OCI-M1 (cell line): ENCODE data around the gene ZDHHC7.
"Not testable (repeated sequence)": the region's sequence is repeated elsewhere in the genome, so short reads cannot be mapped to it uniquely, and the experiment has no call there.

Experiments
- DNase-seq: peaks from one replicate; lab custom pipeline; 2025; lab: John Stamatoyannopoulos, UW

ZDHHC7 gene

DNA sequence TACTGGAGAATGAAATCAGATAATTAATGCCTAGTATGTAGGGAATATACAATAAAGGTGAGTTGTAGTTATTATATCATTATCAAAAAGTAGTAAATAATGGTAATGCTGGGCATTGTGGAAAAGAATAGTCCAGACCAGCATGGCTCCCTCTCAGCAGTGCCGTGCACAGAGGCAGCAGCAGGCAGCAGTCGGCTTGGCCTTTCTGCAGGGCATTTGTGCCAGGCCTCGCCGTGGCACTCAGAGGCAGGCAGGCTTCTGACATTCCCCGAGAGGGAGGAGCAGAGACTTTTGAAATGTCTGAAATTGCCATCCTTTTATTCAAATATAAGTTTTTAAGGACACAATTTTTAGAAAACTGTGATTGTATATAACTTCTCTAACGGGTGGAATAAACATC, 31.3 kb upstream of the ZDHHC7 start:
- no peak for DNase-seq

DNA sequence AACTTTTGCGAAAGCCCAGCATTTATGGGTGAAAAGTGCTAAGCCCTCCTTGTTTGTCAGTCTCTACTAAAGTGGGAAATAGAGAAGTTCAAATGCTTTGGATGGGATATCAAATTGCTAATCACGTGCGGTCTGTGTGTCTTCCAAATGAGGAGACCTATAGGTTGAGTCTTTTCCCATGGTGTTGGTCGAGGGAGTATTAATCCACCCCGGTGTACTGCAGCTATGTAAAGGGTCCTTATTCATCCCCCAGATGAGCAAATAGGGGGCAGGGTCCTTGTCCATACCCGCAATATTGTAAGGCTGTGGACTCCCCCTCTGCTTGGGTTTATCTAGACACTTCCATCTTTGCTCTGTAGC, 30.8 kb upstream of the ZDHHC7 start:
- peak; percentile 58 for DNase-seq

DNA sequence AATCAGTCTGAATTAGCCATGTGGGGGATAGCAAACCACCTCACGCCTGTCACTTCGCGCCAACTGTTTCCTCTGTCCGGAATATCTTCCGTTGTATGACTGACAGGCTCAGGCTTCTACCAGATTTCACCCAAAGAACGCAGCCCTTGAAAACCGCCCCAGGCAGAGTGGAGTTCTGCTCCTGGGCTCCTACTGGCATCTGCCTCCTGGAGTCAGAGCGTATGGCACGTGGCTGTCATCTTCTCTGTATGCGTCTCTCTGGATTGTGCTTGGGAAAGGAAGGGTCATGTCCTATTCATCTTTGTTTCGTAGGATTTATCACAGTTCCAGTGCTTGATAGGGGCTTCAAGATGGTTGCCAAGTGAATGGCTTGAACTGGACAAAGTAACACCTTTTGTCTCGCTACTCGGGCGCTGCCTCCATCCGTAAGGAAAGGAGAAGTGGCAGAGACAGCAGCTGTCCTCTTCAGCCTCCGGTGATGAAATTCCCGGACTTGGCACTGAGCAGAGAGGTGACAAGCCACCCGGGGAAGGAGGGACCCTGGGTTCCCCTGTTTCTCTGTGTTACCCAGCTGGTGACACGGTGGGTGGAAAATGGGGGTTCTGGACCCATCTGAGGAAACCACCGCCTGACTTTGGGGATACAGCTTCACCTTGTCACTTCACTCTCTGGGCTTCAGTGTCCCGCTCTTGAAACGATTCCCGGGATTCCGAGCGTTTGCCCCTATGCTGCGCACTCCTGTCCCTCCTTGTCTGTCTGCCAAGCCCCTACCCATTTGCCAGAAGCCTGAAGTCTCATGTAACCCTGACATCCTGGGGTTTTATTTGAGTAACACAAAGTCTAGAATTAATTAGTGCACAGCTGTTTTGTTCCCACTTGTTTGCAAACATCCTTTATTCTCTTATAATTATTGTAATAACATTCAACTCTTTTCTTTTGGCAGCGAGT, 30.2 kb upstream of the ZDHHC7 start:
- no peak for DNase-seq

DNA sequence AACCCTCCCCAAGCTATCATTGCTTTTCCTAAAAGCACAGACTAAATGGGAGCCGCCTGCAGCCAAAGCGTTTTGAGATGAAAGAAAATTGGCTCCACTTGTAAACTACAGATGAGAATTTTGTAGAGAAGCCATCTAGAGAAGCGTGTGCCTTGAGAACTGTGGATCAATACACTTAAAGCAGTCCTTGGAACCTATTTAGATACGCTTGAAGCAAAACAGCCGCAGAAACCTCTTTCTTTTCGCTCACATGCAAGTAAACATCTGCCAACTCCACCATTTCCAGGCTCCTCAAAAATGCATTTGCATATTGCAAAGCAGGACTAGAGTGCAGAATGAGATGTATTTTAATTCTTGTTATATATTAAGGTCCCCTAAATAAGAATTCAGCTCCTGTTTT, 29.4 kb upstream of the ZDHHC7 start:
- no peak for DNase-seq

DNA sequence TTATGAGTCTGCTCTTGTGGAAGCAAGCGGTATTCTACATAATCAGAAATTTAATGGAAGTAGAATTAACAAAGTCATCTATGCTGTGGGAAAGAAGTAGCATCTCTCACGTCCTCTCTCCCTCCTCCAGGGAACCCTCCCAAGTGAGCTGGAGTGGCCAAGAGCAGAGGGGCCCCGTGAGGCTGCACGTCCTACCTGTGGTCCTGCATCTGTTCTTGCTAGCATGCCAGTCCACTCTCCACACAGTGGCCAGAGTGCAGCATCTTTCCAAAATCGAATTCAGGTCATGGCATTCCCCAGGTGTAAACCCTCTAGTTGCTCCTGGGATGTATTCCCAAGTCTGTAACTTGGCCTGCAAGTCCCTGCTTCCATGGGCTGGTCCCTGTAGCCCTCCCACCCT, 26.4 kb upstream of the ZDHHC7 start:
- no peak for DNase-seq

DNA sequence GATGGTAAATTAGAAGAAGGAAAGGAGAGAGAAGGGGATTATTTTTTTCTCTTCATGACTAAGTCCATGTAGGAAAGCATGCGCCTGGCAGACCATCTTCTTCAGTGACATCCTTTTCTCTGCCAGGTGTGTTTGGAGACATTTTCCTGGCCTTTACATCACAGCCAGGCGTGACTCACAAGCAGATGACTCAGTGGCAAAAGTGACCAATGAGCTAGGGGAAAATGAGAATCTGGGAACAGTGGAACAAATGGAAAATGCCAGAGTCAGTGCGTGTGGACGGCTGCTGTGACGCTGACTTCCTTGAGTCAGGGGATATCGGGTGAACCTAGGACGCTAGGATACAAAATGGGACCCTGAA, 25.7 kb upstream of the ZDHHC7 start:
- no peak for DNase-seq

DNA sequence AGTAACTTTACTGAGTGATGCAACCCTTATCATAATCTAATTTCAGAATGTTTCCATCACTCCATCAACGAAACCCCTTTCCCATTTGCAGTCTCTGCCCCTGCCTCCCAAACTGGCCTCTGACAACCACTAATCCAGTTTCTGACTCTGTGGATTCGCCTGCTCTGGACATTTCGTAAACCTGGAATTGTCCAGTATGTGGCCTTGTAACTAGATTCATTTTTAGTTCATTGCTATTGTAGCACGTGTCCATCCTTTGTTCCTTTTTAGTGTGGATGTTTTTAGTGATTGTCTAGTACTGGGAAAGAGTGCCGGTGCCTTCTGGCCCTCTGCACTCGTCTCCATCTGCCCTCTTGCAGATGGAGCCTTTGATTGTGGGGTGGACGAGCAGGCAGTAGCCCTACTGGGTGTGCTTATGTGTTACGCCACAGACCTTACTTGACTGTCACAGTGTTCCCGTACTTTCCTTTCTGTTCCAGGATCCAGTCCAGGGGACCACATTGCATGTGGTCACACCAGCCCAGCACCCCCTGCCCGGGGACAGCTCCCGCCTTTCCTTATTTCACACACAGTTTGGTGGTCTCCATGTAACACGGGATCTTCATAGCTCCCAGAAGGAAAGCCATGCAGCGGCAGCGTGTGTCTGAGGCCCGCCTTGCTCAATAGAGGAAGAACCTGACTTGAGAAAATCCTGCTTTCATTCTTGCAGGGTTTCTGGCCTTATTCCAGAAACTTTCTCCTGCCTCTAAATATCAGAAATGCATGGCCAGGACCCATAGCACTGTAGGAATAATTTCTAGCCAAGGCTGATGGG, 25.1 kb upstream of the ZDHHC7 start:
- no peak for DNase-seq

DNA sequence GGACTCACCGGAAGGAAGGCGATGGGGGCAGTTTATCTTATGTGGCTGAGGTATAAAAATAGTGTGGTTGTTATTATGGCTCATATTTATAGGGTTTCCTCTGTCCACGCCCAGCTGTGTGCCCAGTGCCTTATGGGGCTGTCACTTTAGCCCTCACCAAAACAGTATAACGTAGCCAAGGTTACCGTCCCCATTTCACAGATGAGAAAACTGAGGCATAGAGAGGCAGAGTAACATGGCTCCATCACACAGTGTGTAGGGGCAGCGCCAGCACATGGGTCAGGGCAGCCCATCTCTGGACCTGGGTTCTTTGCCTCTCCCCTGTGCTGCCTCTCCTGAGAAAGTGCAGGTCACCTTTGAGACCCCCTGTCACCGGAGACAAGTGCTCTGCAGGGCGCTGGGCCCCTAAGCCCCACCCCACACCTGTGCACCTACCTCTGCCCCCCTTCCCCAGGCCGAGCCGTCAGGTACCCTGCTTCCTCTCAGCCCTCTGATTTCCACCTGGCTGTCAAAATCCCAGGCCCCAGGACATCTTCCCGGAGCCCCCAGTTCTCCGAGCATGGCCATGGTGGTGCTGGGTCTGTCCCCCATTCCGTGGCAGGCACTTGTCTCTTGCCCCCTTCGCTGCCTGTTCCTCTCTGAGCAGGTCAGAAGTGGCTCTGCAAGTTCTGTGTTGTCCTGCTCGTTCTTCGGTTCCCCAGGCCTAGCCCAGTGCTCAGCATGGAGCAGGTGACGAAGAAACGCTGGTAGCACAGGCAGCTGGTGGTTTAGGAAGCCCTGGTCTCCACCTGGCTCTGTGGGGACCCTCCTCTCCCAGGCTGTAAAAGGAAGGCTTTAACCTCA, 23.5 kb upstream of the ZDHHC7 start:
- DNase-seq = no peak

DNA sequence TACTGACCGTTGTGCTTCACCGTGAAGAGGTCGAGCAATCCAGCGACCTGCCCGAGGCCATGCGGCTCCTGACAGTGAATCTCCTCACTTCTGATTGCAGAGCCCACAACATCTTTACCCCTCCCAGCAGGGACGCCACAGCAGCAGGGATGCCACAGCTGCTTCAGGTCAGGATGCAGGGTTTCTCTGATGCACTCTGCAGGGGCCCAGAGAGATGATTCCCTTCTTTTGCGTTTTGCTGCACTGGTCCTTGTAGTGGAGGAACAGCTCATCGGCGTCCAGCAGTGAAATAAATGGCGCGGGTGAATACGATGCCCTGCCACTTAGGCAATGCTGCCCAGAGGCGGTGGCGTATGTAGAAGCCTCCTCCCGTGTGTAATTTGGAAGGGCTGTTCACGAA, 21.8 kb upstream of the ZDHHC7 start:
- DNase-seq = no peak

DNA sequence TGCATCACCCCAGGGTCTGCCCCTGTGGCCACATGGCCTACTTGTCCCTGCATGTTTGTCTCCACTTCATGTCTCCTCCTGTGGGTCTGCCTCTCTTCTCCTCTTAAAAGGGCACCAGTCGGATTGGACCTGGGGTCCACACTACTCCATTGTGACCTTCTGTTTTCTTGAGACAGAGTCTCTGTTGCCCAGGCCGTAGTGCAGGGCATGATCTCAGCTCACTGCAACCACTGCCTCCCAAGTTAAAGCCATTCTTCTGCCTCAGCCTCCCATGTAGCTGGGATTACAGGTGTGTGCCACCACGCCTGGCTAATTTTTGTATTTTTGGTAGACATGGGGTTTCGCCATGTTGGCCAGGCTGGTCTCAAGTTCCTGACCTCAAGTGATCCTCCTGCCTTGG, 20.9 kb upstream of the ZDHHC7 start:
- DNase-seq = not testable (repeated sequence)

DNA sequence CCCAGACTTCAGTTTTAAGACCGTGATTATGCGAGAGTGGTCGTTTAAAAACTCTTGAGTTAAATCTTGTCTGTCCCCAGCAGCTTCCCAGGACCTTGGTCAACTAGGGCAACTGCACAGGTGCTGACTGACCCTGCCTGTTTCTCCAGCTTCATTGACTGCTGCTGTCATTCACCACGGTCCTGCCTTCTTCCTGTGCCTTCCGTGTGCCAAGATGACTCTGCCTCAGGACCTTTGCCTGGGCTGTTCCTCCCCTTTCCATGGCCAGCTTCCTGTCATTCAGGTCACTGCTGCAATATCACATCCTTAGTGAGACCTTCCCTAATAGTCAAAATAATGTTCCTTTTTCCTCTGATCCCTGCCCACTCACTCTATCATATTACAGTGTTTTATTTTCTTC, 20.1 kb upstream of the ZDHHC7 start:
- DNase-seq = no peak

DNA sequence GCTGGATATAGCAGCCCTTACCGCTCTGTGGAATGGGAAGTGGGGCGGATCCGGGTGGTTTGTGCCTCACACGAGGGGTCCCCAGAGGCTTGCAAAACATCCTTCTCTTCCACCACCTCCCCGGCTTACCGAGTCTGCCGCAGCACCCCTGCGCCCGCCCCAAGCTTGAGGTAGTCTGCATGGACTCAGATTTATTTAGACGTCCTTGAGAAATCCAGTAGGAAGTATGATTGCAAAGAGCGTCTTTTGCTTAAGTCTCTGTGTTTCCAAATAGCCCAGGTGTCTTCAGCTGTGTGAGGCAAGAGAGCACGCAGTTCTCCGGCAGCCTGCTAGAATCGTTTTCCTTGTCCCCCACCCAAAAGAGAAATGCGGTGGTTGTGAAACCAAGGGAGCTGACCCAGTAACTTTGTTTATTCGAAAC, 18.7 kb upstream of the ZDHHC7 start:
- no peak for DNase-seq

DNA sequence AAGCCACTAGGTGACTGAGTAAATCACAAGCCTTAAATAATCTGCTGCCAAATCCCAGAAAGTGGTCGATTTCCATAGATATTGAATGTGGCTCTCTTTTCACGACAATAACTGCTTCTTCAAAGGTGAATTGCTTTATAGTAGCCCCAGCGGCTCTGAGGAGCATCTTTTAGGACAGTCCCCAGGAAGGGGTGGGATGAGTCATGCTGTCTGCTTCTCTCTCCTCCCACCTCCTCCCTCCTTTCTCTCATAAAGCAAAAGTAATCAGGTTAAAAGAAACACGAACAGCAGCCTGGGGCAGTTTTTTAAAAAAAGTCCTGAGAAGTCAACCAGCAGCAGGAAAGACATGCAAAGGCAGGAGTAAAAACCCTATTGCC, 18.1 kb upstream of the ZDHHC7 start:
- DNase-seq = peak; percentile 27

DNA sequence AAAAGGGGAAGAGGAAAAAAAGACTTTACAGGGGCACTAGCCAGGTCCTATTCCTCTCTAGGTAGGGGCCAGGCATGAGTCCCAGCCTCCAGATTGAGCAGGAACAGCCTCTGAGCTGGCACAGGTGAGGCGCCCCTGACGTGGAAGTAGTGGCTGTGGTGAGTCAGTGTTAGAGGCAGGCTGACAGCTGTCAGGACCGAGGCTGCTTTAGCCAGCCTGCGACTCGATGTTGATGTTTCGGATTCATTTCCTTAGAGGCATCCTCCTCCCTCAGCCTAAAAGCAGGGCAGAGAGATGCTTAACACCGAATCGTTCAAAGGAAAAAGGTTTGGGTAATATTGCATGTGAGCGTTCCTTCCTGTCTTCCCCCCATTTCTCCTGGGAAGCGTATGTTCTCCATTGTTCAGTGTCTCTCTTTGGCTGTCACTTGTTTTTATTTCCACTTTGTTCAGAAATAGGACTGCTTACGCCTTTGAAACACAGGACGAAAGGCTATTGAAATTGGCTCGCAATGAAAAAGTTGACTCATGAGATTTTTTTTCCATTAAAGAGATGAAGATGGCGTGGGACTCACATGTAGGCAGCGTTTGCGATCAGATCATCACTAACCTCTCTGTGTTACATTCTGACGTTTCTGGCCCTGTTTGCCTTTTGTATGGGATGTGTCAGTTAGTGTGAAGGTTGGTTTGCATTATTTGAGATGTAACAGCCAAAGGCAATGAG, 17.5 kb upstream of the ZDHHC7 start:
- peak; percentile 39 for DNase-seq

DNA sequence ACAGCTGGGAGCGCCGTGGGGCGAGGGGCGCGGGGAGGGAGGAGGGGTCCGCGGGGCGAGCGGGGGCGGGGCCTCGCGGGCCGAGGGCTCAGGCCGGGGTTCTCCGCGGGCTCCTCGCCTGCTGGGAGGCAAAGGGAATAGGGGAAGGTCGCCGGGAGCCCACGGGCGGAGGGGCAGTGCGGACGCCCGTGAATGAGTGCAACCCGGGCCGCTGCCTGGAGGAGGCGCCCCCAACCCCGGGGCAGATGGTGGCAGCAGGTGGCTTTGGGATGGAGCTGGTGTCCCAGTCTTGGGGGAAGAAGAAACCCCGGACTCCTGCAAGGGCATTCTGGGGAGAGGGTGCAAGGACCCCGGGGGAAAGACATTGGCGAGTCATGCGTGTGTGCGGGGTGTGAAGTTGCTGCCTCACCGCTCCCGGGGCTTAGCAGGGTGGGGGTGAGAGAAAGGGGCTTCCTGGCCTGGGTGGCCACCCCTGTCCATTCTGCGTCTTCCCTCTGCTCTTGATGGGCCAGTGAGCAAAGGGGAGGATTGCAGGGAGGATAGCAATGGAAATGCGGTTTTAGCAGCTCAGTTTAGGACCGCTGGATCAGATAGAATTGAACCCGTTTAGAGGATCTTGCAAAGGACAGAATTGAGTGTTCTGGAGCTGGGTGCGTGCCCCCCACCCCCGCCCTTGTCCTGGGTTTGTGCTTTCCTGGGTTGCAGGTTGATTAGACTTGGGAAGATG, 16.8 kb upstream of the ZDHHC7 start:
- peak; percentile 37 for DNase-seq

DNA sequence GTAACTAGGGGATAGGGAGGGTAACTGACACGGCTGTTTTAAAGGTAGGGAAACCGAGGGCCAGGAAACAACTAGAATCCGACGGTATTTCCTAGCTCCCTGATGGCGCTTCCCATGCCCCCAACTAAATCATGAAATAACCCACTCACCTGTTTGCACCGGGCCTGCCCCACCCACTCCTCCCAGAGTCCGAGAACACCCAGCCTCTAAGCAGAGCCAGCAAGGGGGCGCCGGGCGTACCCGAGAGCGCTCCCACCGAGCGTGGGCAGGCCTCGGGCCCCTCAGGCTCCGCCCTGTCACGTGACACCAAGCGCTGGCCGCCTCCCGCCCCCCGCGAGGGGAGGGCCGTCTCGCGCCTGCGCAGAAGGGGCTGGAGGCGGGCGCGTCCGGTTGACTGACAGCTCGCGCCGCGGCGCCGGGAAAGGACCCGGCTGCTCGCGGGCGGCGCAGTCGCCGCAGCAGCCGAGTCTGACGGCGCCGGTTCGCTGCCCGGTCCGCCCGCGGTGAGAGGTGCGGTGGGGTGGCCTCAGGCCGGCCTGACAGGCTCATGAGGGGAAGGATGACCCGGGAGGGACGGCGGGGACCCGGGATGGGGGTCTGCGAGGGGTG, 16.1 kb upstream of the ZDHHC7 start, which contains the start of gene KIAA0513:
KIAA0513 (plus strand) TSS at position 447 of the 609 bp plus-strand sequence. CDS start 39,277 bp downstream, outside the sequence.
- DNase-seq = peak; percentile 96

DNA sequence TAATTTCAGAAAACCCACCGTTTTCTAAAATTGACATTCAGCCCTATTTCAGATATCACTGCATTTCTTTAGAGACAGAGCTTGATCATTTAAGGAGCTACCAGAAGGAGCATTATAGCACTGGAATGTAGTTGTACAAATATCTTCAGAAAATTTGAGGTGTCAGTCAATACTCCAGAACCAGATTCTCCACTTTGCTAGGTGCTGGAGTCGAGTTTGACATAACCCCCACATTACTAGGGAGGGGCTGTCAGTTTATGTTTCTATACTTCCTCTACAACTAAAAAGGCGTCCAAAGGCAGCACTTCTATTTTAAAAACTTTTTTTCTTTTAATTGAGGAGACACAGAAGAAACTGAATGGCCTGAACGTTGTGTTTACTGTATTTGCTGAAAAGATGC, 15.4 kb upstream of the ZDHHC7 start:
- DNase-seq = no peak

DNA sequence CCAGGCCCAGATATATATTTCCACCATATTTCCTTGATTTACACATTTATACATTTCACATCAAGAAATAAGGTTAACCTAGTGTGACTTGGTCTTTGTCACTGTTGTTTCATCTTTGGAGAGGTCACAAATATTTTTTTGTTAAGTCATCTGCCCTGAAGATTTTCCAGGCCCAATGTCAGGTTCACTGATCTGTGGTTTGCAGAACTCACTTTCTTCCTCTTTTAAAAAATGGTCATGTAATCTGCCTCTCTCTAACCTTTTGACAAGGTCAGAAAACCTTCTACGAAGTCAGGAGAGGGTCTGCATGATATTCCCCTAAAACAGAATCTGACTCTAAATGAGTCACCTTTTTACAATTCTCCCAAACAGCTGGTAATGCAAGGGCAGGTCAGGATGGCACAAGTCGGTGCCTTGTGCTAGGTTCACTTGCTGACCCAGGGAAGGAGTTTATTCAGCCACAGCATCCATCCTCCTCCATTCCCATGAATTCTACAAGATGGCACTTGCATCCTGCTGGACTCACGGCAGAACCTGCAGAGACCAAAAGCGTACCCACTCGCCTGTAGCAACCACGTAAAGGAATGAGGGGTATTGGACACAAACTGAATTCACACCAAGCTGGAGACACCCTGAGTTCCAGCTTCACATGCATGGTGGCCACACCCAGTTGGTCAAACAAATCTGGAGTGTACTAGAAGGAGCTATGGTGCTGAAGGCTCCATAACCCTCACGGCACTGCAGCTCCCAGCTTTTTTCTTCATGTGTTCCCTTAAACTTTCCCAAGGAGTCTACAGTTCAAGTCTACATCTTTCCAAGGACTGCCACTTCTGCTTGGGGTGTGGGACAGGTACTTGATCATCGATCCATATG, 14.7 kb upstream of the ZDHHC7 start:
- peak; percentile 92 for DNase-seq

DNA sequence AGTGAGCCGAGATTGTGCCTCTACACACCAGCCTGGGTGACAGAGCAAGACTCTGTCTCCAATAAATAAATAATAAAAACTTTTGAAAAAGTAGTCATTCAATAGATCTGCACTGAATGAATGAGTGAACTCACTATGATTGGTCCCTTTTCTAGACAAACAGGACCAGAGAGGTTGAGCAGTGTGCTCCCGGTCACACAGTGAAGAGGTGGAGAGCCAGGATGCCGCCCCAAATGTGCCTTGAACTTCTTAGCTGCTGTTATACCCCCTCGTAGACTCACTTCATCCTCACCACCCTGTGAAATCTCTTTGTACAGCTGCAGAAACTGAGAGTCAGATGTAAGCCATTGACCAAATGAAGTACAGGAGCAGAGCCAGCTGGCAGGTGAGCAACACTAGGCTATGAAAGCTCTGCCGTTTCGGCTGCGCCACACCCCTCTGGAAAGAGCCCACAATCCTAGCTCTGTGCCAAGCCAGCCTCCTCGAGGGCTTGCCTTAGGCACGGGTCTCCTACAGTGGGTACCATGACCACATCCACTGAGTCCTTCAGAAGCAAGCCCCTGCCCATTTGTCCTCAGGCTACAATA, 8.4 kb upstream of the ZDHHC7 start:
- no peak for DNase-seq
